OCI-LY7 (cell line): Measurements from ENCODE around the gene SLC35D3.

ENCODE experiments used
- CTCF ChIP-seq: fragments of 200-600 bp; sonication (generic); conservative IDR thresholded peaks from 2 replicates; pipeline ENCODE4 v1.5.1; 2014; ENCODE audit warnings: mild to moderate bottlenecking, antibody characterized with exemption, low read length, moderate library complexity, mixed read lengths
- EZH2phosphoT487 ChIP-seq: fragments of 200-600 bp; sonication (generic); IDR thresholded peaks from 2 replicates; pipeline ENCODE4 v1.6.1; 2018; ENCODE audit warnings: low read depth, borderline replicate concordance, mild to moderate bottlenecking, mixed run types, antibody characterized with exemption, low read length, moderate library complexity, mixed read lengths

DNA sequence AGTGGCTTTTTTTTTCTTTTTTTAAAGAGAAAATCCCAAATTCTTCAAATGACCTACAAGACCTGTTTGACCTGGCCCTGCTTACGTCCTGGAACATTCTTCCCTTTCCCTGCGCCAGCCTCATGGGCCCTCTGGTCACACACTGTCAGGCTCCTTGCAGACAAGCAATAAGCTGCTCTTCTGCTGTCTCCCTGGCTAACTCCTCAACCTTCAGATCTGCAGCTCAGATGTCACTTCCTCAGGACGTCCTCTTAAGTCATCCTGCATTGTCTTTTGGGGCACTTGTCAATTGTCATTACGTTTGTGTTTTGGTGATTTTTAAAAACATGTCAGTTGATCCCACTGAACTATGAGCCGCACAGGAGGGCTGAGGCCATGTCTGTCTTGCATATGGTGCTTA, 28.9 kb upstream of the SLC35D3 start:
- TF ChIP-seq CTCF = no peak
- no peak for TF ChIP-seq EZH2phosphoT487
